GM12801 (cell line): ENCODE results near the gene TRIM37.

Experiments used
- TF ChIP-seq, protein P1 (sequence below): IDR thresholded peaks from one replicate; pipeline ENCODE4 v1.5.1; 2011; ENCODE audit warnings: control low read depth; ENCODE audit not compliant: insufficient read length; ENCODE audit errors: extremely low read depth

The TRIM37 gene

DNA sequence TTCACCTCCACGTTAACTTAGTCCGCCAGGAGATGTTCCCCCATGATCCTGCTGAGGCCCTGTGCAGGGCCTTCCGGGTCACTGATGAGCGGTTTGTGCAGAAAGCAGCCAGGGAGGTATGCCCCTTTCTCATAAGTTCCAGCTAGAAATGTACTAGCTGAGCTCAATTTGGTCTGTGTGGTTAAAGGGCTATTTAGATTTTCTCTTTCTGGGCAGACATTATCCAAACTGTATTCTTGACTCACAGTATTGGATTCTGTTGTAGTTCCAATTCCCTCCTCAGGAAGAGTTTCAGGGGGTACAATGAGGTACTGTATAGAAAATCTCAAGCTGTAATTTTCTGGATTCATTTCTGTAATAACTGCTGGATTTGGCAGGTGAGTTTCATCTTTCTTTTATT lies 137.1 kb downstream of the TRIM37 start:
- TF ChIP-seq, protein P1, sequence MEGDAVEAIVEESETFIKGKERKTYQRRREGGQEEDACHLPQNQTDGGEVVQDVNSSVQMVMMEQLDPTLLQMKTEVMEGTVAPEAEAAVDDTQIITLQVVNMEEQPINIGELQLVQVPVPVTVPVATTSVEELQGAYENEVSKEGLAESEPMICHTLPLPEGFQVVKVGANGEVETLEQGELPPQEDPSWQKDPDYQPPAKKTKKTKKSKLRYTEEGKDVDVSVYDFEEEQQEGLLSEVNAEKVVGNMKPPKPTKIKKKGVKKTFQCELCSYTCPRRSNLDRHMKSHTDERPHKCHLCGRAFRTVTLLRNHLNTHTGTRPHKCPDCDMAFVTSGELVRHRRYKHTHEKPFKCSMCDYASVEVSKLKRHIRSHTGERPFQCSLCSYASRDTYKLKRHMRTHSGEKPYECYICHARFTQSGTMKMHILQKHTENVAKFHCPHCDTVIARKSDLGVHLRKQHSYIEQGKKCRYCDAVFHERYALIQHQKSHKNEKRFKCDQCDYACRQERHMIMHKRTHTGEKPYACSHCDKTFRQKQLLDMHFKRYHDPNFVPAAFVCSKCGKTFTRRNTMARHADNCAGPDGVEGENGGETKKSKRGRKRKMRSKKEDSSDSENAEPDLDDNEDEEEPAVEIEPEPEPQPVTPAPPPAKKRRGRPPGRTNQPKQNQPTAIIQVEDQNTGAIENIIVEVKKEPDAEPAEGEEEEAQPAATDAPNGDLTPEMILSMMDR: no peak

DNA sequence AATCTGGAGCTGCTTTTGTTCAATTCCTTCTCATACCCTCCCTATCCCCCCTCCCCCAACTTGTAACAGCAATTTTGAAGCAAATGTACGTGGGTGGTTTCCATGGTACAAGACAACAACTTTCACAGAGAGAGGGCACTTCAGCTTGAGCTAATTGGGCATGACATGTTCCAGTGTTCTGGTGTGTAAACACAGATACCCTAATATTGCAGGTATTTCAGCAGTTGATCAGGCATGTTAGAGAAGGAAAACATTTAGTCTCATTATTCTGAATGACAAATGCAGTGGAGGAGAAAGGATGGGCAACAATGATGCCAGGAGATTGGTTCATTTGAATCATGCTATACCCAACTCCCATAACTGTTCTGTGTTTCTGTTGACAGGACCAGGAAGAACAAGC lies 137.5 kb downstream of the TRIM37 start:
- TF ChIP-seq, protein P1: no peak

DNA sequence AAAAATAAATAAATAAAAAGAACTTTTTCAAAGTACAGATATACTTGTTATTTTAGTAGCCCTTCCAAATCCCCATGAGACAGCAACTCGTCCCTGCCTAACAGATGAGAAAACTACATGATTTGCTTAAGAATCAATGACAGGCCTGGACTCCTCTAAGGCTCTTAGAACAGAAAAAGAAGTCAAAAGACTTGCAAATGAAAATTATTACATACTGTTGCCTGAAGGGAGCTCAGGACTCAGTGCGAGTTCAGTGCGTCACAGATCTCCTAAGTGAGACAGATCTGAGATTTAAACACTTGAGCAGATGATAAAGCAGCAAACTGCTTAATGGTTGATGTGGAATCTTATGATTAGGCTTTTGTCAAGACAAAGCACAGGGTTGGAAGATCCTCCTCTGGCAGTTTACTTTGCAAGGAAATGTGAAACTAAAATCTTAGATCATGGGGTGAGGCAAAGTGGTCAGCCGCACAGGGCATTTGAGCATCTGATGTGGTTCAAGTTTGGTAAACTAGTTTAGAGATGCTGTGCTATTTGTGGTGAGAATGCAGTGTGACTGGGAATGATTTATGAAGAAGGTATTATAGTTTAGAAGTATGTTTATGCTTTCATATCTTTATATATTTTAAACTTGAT lies 138.1 kb downstream of the TRIM37 start:
- TF ChIP-seq, protein P1: no peak

DNA sequence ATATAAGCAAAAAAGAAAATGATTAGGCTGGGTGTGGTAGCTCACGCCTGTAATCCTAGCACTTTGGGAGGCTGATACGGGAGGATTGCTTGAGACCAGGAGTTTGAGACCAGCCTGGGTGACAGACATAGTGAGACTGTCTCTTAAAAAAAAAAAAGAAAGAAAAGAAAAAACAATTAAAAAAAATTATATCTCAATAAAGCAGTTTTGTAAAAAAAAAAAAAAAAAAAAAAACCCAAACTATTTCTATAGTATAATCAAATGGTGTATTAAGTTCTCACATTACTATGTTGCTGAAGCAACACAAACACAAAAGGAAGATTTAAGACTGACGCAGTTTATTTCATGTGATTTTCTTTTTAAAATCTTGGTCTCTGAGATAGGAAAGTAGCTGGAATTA lies 140.5 kb downstream of the TRIM37 start:
- TF ChIP-seq, protein P1: no peak

DNA sequence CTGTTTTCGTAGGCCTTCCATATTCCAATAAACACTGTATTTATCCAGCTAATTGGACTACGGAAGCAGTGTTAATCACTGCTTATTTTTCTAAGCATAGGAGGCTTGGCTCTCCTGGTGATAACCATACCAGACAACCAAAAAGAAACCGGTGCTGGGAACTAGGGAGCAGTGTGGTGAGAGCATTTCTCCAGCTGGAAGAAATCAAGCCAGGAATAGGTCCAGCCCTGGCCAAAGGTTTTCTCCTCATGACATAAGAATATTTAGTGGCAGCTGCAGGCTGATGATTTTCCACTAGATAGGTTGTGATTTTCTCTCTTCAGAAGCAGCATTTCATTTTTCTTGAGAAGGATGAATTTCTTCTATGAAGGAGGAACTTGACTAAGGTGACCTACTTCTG lies 141.5 kb downstream of the TRIM37 start:
- TF ChIP-seq, protein P1: no peak

DNA sequence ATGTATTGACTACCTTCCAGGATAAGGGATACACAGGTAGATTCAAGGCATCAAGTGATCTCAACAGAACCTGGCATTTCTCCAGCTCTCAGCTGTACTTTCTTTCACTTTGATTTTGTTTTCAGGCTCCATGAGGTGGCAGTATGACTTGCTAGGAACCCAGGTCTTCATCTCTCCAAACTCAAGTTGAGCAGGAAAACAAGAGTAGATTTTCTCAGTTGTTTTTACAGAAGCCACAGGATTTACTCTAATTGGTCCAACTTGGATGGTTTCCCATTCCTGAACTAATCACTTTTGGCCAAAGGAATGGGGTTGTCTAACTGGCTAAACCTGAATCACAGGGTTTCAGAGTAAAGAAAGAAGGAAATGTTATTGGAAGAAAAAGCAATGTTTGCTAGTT lies 146.6 kb downstream of the TRIM37 start:
- TF ChIP-seq, protein P1: no peak

DNA sequence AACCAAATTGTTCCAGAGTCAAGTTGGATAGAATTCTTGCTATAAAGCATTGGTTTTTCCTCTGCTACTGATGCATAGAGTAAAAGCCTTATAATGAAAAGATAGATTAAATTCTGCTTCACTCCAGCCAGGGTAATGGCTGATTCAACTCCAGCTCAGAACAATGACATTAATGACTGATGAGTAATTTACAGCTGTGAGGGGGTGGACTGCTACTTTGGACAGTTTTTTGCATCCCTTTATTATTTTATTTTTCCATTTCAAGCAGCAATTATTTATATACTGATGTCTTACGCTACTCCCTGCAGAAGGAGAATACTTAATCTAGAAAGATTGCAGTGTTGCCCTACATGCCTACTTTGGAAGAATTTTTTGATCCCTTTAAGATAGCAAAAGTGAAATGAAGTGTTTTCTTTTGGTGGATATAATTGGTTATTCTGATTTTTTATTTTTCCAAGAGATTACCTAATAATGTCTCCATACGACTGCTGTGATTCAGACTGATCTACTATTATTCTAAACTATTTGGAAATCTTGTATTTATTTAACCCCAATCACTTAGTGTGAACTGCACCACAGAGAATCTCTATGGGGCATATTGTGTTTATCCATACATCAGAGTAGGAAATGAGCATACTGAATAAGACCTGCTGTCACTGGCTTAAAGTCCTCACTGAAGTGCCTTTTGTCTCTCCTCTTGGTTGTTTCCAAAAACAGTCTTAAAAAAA lies 149.5 kb downstream of the TRIM37 start:
- TF ChIP-seq, protein P1: no peak
